Thoracic aorta (tissue), 2 donors: ENCODE measurements around the gene IL1RAPL2. TPM values are rescaled to one million over a fixed set of nuclear protein-coding genes. Genes with fewer than 3 reads are reported as not detected.

Experiments
- ATAC-seq: fragments of 150-250 bp; one replicate; pipeline ENCODE4 v1.8.0; 2017; ENCODE audit warnings: low read depth; ENCODE audit not compliant: insufficient number of reproducible peaks, low FRiP score
- DNase-seq: peaks from one replicate; pipeline ENCODE4 v3.0.0-alpha.2; 2020; ENCODE audit warnings: low spot score
- H3K27ac ChIP-seq, 2 donors: fragments of 200-600 bp; sonication (generic); 1 replicate in 1 of 2; 2 replicates in 1 of 2; pipeline ENCODE4 v1.5.1; 2016; ENCODE audit warnings: mild to moderate bottlenecking in 2 of 2, moderate library complexity in 2 of 2
- H3K27me3 ChIP-seq: fragments of 200-600 bp; sonication (generic); replicated peaks from 2 replicates; pipeline ENCODE4 v1.6.0; 2016; ENCODE audit warnings: mild to moderate bottlenecking; ENCODE audit not compliant: insufficient read depth
- H3K36me3 ChIP-seq: fragments of 200-600 bp; sonication (generic); one replicate; pipeline ENCODE4 v1.5.1; 2016
- H3K4me1 ChIP-seq, 2 donors: fragments of 200-600 bp; sonication (generic); 1 replicate in 1 of 2; 2 replicates in 1 of 2; pipeline versions ENCODE4 v1.5.1 to v1.6.0; 2016; ENCODE audit warnings: low read depth in 2 of 2, mild to moderate bottlenecking in 1 of 2; ENCODE audit not compliant: control insufficient read depth in 1 of 2
- H3K4me3 ChIP-seq: fragments of 200-600 bp; sonication (generic); 2 replicates; pipeline ENCODE4 v1.5.1; 2016; ENCODE audit warnings: mild to moderate bottlenecking
- H3K9me3 ChIP-seq: fragments of 200-600 bp; sonication (generic); 2 replicates; pipeline ENCODE4 v1.5.1; 2016
- CTCF ChIP-seq: fragments of 200-600 bp; sonication (generic); IDR thresholded peaks from one replicate; pipeline ENCODE4 v1.5.1; 2019; ENCODE audit warnings: antibody characterized with exemption
- total RNA-seq, 2 donors: library from RNA; depleted of rRNA; stranded (reverse); fragments of >200 nt; gene quantifications; one replicate each; pipeline versions ENCODE4 v1.1.0 to v1.2.3, GENCODE V29; 2016

IL1RAPL2 gene
- total RNA-seq, 2 donors from 2014 or later, result not detected

DNA sequence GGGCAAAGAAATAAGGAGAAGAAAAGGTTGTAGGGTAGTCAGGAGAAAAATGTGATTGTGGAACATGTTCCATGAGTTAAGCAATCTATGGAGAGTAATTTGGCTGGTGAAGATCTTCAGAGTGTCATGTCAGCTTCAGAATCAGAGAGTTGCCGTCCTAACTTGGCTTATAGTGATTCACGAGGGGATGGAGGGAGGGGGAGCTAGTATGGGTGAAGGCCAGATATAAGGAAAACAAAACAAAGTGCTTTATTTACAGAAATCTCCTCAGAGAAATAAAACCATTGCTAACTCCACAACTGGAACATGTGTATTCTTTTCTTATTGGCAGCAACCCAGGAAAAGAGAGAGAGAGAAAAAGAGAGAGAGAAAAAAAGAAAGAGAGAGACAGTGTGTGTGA lies 999.9 kb downstream of the IL1RAPL2 start:
- ATAC-seq, result no peak
- H3K9me3 ChIP-seq, result no peaks in the 10 kb centered on the region
- no peak for TF ChIP-seq CTCF

GRCh38 chrX:105567082-105567481 lies 1001.1 kb downstream of the IL1RAPL2 start:
- no peaks in the 10 kb centered on the region for H3K4me1 ChIP-seq
- no peaks in the 10 kb centered on the region for H3K27me3 ChIP-seq
- no peak for TF ChIP-seq CTCF
- H3K36me3 ChIP-seq, result no peaks in the 10 kb centered on the region
- DNase-seq (no peak), ATAC-seq (no peak)
- no peaks in the 10 kb centered on the region for H3K9me3 ChIP-seq
- no peak overlapping the region for H3K27ac ChIP-seq
- H3K4me3 ChIP-seq, result no peak overlapping the region

More for the DNA sequence above, 999.9 kb downstream of the IL1RAPL2 start:
- DNase-seq, result no peak
- no peaks in the 10 kb centered on the region for H3K4me1 ChIP-seq
- no peaks in the 10 kb centered on the region for H3K36me3 ChIP-seq
- no peaks in the 10 kb centered on the region for H3K27me3 ChIP-seq
- no peak overlapping the region for H3K4me3 ChIP-seq
- H3K27ac ChIP-seq, result no peak overlapping the region

- no peaks in the 10 kb centered on the region for H3K4me1 ChIP-seq
- DNase-seq, result no peak
- H3K4me3 ChIP-seq, result no peak overlapping the region
- no peak for ATAC-seq
- no peaks in the 10 kb centered on the region for H3K9me3 ChIP-seq
- no peak for TF ChIP-seq CTCF
- H3K36me3 ChIP-seq, result no peaks in the 10 kb centered on the region
- no peaks in the 10 kb centered on the region for H3K27me3 ChIP-seq
- H3K27ac ChIP-seq, result no peak overlapping the region
Measured at GRCh38 chrX:105608745-105609144, 1042.7 kb downstream of the IL1RAPL2 start.

DNA sequence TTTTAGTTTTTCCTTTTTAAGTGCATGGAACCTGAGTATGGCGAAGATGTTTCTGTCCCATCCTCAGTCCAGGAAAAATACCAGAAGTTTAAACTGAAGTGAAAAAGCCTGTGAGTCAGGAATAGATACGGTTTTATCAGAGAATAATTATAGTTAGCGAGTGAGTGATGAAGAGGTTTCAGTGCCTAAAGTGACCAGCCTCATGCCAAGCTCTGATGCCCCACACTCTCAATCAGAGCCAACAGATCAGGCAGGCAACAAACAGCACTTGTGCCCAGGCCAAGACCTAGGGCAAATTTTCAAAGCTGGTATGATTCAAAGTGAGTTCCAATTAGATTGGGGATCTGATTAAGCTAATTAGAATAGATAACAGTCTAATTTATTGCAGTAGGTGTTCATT lies 1043.5 kb downstream of the IL1RAPL2 start:
- DNase-seq (no peak), ATAC-seq (no peak)
- H3K9me3 ChIP-seq, result no peaks in the 10 kb centered on the region
- no peak overlapping the region for H3K27ac ChIP-seq
- no peaks in the 10 kb centered on the region for H3K27me3 ChIP-seq
- H3K36me3 ChIP-seq, result no peaks in the 10 kb centered on the region
- H3K4me3 ChIP-seq, result no peak overlapping the region
- no peaks in the 10 kb centered on the region for H3K4me1 ChIP-seq
- no peak for TF ChIP-seq CTCF

- no peak for TF ChIP-seq CTCF
- no peaks in the 10 kb centered on the region for H3K9me3 ChIP-seq
- DNase-seq, result no peak
- H3K27ac ChIP-seq, result no peak overlapping the region
- ATAC-seq, result no peak
- no peaks in the 10 kb centered on the region for H3K4me1 ChIP-seq
- no peaks in the 10 kb centered on the region for H3K36me3 ChIP-seq
- no peak overlapping the region for H3K4me3 ChIP-seq
- no peaks in the 10 kb centered on the region for H3K27me3 ChIP-seq
Measured at GRCh38 chrX:105610411-105610810, 1044.4 kb downstream of the IL1RAPL2 start.
